NCI-H526 (cell line): ENCODE measurements around the gene OPN1MW2.
"Not testable (repeated sequence)": the region's sequence is repeated elsewhere in the genome, so short reads cannot be mapped to it uniquely, and the experiment has no call there.

ENCODE experiments used
- DNase-seq, 2 experiments: peaks; one replicate each; lab custom pipeline; 2025; lab: John Stamatoyannopoulos, UW

OPN1MW2 gene

DNA sequence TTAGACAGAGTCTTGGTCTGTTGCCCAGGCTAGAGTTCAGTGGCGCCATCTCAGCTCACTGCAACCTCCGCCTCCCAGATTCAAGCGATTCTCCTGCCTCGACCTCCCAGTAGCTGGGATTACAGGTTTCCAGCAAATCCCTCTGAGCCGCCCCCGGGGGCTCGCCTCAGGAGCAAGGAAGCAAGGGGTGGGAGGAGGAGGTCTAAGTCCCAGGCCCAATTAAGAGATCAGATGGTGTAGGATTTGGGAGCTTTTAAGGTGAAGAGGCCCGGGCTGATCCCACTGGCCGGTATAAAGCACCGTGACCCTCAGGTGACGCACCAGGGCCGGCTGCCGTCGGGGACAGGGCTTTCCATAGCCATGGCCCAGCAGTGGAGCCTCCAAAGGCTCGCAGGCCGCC lies at the start of gene OPN1MW2:
TSS of gene OPN1MW2 (plus strand) at position 301 of the 400 bp plus-strand sequence. CDS start at position 361, 60 bp downstream.
- not testable (repeated sequence) for DNase-seq

DNA sequence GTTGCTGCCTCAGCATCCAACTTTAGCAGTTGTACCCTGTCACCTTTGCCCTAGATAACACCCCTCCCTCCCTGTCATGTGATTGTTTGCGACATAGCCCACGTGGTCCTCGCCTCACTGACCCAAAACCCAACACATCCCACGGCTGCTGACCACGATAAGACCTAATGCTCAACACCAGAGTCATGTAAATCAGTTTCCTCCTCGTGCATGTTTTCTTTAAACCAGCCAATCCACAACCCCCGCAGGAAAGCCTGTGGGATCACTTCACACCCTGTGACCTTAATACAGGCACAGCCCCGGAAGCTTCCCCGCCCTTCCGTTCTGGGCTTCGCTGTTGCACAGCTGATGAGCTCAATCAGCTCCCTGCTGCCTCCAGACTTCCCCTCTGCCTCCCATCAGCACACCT lies 47.0 kb upstream of the OPN1MW2 start:
- not testable (repeated sequence) for DNase-seq

DNA sequence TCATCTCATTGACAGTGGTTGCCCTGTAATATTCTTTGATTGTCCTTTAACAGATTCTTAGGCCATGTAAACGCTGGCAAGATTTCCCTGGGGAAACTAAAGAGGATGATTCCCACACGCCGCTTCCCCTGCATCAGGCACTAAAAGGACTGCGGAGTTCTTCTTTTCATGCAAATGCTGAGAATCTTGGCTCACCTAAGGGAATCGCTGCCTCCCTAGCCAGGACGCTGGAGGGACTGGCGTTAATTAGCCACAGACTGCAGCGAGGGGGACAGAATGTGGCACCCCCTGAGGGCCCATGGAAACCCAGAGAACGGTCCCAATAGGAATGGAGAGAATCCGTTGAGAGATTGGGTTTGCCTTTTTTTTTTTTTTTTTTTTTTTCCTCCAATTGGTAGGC lies 45.2 kb upstream of the OPN1MW2 start:
- not testable (repeated sequence) for DNase-seq

DNA sequence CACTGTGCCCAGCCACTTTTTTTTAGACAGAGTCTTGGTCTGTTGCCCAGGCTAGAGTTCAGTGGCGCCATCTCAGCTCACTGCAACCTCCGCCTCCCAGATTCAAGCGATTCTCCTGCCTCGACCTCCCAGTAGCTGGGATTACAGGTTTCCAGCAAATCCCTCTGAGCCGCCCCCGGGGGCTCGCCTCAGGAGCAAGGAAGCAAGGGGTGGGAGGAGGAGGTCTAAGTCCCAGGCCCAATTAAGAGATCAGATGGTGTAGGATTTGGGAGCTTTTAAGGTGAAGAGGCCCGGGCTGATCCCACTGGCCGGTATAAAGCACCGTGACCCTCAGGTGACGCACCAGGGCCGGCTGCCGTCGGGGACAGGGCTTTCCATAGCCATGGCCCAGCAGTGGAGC lies 37.3 kb upstream of the OPN1MW2 start, which contains the start of gene OPN1MW:
TSS of gene OPN1MW (plus strand) at position 301 of the 400 bp plus-strand sequence. CDS start at position 383, 82 bp downstream.
- DNase-seq: not testable (repeated sequence)

DNA sequence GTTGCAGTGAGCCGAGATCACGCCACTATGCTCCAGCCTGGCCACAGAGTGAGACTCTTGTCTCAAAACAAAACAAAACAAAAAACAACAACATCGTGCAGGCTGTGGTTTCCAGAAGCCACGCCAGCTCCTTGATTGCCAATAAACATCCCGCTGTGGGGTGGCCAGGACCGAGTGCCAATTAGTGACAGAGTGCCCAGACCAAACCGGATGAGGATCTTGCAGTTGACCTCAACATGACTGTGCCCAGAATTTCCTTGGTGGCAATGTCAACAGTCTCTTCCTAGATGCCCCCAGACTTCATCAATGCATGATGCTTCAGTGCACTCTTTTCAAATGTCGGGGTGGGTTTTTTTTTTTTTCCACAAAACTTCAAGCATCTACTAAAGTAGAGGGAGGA lies 35.8 kb upstream of the OPN1MW2 start:
- not testable (repeated sequence) for DNase-seq

DNA sequence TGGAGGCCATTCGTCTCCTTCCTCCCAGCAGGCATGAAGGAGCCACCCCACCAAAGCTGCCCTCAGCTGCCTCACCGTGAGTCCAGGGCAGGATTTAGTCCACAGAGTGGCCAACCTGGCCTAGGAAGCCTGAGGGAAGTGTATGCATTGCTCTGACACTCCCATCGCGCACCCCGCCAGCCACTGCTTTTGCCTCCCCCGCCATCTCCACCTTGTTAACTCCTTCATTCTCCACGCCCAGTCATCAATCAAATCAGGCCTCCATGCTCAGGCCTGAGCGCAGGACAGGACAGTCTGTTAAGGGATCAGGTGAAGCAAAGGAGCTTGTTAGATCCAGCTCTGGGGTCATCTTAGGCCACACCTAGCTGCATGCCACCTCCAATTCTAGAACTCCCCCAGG lies 26.7 kb upstream of the OPN1MW2 start:
- DNase-seq: not testable (repeated sequence)

DNA sequence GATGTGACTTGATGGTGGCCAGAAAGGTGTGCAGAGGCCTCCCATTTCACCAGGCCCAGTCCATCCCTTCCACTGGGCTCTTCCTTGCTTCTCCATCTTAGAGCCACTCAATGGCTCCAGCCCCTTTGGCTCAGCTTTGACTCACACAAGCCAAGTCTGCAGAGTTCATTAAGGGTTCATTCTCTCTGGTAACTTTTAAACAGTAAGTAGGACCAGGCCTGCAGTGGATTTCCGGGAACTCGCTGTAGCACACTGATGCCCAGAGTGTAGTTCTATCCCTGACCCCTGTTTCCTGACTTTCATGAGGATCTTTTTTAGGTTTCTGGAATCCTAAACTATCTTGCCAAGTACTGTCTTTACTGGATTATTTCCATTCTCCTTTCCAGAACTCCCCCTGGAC lies 25.2 kb upstream of the OPN1MW2 start:
- DNase-seq: not testable (repeated sequence)

DNA sequence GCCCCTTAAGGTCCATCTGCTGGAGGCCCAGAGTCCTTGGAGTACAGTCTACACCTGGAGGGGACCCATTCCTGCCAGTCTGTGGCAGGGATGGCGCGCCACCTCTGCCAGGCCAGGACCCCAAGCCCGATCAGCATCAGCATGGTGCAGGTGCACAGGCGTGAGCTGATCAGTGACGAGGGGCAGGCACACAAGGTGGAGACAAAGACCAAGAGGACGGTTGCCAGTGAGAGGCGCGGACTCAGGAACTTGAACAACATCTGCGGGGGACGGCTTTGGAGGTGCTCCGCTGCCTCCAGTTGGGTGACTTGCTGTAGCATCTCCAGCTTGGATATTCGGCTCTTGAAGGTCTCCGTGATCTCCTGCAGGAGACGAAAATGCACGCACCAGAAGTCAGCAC lies 23.1 kb upstream of the OPN1MW2 start:
- not testable (repeated sequence) for DNase-seq

DNA sequence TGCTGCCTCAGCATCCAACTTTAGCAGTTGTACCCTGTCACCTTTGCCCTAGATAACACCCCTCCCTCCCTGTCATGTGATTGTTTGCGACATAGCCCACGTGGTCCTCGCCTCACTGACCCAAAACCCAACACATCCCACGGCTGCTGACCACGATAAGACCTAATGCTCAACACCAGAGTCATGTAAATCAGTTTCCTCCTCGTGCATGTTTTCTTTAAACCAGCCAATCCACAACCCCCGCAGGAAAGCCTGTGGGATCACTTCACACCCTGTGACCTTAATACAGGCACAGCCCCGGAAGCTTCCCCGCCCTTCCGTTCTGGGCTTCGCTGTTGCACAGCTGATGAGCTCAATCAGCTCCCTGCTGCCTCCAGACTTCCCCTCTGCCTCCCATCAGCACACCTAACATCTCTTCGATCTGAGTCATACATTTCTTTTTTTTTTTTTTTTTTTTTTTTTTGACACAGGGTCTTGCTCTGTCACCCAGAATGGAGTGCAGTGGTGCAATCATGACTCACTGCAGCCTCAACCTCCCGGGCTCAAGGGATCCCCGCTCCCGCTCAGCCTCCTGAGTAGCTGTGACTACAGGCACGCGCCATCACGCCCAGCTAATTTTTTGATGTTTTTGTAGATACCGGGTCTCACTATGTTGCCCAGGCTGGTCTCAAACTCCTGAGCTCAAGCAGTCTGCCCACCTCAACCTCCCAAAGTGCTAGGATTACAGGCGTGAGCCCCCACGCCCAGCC lies 9.7 kb upstream of the OPN1MW2 start:
- not testable (repeated sequence) for DNase-seq

DNA sequence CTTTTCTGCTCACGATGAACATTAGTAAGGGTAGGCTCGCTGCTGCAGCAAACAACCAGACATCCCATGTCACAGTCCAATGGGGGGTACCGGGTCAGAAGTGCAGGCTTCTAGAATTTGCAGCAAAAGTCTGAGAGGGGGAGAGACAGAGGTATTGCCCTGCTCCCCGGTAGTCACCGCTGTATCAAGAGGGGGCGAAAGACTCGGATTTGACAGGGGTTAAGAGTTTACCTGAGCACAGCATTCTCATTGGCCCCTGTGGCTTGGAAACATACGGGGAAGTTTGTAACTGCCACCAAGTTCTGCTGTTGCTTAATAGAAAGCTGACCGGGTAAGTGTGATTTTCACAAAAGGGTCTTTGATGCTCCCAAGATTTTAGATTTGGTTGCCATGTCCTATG lies 8.5 kb upstream of the OPN1MW2 start:
- not testable (repeated sequence) for DNase-seq

DNA sequence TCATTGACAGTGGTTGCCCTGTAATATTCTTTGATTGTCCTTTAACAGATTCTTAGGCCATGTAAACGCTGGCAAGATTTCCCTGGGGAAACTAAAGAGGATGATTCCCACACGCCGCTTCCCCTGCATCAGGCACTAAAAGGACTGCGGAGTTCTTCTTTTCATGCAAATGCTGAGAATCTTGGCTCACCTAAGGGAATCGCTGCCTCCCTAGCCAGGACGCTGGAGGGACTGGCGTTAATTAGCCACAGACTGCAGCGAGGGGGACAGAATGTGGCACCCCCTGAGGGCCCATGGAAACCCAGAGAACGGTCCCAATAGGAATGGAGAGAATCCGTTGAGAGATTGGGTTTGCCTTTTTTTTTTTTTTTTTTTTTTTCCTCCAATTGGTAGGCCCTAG lies 8.1 kb upstream of the OPN1MW2 start:
- DNase-seq: not testable (repeated sequence)

DNA sequence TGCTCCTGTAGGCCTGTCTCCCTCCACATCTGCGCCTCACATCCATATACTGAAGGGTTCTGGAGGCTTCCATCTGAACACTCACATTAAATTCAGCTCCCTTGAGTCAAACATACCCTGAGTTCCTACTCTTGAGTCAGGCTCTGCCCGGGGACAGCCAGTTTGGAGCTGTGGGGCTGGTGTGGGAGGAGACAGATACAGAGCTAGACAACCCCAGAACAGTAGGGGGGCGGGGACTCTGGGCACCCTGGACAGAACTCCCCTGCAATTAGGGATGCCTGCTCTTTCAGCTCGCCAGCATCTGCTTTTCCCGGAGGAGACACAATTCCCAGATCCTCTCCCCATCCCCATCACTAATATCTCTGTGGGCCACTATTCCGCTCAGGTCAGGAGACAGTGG lies 5.7 kb downstream of the OPN1MW2 start:
- DNase-seq: not testable (repeated sequence)

DNA sequence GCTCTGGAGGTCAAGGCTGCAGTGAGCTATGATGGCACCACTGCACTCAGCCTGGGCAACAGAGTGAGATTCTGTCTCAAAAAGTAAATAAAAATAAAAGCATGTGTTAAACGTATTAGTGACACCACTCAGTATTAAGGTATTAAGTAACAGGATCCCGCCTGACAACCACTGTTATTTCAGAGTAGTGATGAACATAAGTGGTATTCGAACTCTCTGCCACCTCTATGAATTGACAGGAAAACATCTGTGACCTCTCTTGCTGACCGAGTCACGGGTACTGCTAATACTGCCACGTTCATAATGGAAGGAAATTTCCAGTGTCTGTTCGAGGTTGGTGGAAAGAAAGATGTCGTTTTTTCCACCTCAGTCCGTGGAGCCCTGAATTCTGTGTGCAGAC lies 7.2 kb downstream of the OPN1MW2 start:
- not testable (repeated sequence) for DNase-seq

DNA sequence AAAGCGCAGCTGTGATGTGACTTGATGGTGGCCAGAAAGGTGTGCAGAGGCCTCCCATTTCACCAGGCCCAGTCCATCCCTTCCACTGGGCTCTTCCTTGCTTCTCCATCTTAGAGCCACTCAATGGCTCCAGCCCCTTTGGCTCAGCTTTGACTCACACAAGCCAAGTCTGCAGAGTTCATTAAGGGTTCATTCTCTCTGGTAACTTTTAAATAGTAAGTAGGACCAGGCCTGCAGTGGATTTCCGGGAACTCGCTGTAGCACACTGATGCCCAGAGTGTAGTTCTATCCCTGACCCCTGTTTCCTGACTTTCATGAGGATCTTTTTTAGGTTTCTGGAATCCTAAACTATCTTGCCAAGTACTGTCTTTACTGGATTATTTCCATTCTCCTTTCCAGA lies 11.9 kb downstream of the OPN1MW2 start:
- DNase-seq: not testable (repeated sequence)

DNA sequence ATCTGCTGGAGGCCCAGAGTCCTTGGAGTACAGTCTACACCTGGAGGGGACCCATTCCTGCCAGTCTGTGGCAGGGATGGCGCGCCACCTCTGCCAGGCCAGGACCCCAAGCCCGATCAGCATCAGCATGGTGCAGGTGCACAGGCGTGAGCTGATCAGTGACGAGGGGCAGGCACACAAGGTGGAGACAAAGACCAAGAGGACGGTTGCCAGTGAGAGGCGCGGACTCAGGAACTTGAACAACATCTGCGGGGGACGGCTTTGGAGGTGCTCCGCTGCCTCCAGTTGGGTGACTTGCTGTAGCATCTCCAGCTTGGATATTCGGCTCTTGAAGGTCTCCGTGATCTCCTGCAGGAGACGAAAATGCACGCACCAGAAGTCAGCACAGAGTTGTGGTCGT lies 14.1 kb downstream of the OPN1MW2 start:
- not testable (repeated sequence) for DNase-seq

DNA sequence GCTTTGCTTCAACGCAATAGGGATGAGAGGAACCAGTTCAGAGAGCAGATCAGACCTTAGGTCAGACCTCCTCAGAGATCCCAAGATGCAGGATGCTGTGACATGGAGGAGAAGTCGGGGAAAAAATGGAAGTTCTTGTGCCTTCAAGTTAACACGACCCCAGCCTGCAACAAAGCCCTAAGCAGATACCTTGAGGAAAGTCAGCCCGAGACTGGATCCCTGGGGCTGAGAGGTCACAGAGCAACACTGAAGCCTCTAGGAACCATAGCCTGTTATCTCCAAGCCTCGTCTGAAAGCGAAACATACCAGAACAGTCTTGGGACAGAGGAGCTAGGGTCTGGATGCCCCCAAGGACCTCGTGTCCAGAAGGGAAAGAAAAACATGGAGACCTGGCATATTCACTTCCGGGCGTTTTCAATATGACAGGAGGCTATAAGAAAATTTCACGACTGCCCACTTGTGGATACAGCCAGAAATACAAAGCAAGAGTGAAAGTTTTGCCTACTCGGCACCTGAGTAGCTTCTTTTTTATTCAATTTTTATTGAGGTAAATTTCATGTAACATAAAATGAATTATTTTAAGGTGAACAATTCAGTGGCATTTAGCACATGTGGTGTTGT lies 19.5 kb downstream of the OPN1MW2 start:
- DNase-seq: not testable (repeated sequence)

DNA sequence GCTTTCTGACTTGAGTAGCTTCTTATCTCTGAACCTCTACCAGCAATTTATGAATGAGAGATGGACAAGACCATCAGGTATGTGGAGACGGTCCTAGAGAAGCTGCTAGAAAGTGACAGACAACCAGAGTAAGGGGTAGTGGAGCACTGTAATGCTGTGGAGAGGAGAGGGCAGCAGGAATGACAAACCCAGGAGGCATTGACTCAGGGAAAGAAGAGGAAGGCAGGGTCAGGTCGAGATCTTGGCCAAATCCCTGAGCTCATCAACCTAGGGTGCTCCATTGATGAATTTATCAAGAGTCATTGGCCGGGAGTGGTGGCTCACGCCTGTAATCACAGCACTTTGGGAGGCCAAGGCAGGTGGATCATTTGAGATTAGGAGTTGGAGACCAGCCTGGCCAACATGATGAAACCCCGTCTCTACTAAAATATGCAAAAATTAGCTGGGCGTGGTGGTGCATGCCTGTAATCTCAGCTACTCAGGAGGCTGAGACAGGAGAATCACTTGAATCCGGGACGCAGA lies 20.5 kb downstream of the OPN1MW2 start:
- not testable (repeated sequence) for DNase-seq

DNA sequence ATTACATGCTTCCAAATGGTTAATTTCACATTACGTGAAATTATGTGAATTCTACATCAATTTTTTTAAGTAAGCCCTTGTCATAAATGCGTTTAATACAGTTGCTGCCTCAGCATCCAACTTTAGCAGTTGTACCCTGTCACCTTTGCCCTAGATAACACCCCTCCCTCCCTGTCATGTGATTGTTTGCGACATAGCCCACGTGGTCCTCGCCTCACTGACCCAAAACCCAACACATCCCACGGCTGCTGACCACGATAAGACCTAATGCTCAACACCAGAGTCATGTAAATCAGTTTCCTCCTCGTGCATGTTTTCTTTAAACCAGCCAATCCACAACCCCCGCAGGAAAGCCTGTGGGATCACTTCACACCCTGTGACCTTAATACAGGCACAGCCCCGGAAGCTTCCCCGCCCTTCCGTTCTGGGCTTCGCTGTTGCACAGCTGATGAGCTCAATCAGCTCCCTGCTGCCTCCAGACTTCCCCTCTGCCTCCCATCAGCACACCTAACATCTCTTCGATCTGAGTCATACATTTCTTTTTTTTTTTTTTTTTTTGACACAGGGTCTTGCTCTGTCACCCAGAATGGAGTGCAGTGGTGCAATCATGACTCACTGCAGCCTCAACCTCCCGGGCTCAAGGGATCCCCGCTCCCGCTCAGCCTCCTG lies 28.0 kb downstream of the OPN1MW2 start:
- DNase-seq: not testable (repeated sequence)

DNA sequence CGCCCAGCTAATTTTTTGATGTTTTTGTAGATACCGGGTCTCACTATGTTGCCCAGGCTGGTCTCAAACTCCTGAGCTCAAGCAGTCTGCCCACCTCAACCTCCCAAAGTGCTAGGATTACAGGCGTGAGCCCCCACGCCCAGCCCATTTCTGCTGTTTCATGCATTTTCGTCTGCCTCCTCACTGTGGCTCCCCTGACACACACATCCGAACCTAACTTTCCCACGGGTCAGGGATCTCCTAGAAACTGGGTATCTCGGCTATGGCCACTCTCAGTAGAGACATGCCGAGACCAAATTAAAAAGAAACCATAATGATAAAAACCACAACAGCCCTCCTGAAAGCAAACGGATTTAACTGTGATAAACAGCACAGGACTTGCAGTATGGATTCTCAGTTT lies 28.5 kb downstream of the OPN1MW2 start:
- DNase-seq: not testable (repeated sequence)

DNA sequence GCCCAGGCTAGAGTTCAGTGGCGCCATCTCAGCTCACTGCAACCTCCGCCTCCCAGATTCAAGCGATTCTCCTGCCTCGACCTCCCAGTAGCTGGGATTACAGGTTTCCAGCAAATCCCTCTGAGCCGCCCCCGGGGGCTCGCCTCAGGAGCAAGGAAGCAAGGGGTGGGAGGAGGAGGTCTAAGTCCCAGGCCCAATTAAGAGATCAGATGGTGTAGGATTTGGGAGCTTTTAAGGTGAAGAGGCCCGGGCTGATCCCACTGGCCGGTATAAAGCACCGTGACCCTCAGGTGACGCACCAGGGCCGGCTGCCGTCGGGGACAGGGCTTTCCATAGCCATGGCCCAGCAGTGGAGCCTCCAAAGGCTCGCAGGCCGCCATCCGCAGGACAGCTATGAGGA lies 37.7 kb downstream of the OPN1MW2 start, which contains the start of gene OPN1MW3:
TSS of gene OPN1MW3 (plus strand) at position 301 of the 400 bp plus-strand sequence. CDS start at position 339, 38 bp downstream.
- not testable (repeated sequence) for DNase-seq

DNA sequence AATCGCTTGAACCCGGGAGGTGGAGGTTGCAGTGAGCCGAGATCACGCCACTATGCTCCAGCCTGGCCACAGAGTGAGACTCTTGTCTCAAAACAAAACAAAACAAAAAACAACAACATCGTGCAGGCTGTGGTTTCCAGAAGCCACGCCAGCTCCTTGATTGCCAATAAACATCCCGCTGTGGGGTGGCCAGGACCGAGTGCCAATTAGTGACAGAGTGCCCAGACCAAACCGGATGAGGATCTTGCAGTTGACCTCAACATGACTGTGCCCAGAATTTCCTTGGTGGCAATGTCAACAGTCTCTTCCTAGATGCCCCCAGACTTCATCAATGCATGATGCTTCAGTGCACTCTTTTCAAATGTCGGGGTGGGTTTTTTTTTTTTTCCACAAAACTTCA lies 39.2 kb downstream of the OPN1MW2 start:
- not testable (repeated sequence) for DNase-seq

DNA sequence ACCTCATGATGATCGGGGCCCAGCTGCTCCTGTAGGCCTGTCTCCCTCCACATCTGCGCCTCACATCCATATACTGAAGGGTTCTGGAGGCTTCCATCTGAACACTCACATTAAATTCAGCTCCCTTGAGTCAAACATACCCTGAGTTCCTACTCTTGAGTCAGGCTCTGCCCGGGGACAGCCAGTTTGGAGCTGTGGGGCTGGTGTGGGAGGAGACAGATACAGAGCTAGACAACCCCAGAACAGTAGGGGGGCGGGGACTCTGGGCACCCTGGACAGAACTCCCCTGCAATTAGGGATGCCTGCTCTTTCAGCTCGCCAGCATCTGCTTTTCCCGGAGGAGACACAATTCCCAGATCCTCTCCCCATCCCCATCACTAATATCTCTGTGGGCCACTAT lies 43.5 kb downstream of the OPN1MW2 start:
- not testable (repeated sequence) for DNase-seq
